ENCODE measurements around the gene SLC9A9.

GRCh38 chr3:143427631-143428030 is 420.6 kb downstream of the SLC9A9 start:
- no peak for TF ChIP-seq POLR2A (IDR thresholded peaks at IDR 0.05)
- TF ChIP-seq CTCF (IDR thresholded peaks at IDR 0.05): no peak
- TF ChIP-seq POLR2AphosphoS5 (IDR thresholded peaks at IDR 0.05): no peak

Measured in prostate gland (tissue), 2 donors.